Ammon's horn (tissue), 1 donor: ENCODE data around the gene ARAP1.
A peak's percentile ranks its signal among the peaks of the same experiment; 100 is the strongest.

ENCODE experiments used
- DNase-seq: peaks from one replicate; pipeline ENCODE4 v3.0.0-alpha.2; 2016; ENCODE audit warnings: low spot score

ARAP1 gene

GRCh38 chr11:72723508-72723907, 28.7 kb downstream of the ARAP1 start:
- DNase-seq, result no peak

DNA sequence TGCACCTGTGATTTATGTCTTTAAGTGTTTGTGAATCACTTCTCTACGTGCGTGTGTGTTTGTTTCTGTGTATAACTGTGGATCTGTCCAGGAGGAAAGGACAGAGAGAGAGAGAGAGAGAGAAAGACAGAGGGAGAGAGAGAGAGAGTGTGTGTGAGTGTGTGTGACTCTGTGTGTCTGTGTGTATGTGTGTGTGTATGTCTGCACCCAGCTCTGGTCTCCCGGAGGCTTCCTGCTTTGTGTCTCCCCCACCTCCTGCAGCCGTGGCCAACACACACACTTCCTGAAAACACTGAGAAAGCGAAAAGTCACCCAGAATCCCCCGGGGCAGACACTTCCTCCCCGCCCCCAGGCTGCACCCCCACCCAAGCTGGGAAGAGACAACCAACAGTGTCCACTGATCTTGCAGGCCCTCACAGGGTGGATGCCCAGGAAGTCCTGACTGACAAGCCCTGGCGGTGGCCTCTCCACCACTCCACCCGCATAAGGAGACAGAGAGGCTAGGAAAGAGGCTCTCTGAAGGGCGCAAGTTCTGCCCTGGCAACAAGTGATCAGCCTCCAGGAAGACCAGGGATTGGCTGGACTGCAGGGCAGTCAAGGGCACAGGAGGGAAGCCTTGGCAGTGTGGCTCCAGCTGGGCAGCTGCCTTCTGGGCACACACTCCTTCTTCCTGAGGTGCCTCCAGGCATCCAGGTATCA, 30.0 kb downstream of the ARAP1 start:
- peak; percentile 94 for DNase-seq

DNA sequence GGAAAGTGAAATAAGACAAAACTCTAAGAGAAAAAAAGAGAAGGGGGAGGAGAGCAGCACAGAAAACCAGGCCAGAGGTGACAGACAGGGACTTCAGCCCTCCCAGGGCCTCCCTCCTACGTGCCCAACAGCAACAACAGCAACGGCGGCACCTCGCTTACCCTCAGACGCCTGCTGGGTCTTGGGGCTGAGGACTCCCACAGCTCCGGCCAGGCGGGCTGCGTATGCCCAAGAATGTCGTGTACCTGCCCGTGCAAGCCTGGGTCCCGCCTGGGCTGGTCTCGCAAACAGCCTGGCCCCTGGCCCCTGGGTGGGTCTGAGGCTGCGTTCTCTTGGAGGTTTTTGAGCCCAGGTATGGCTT, 30.5 kb downstream of the ARAP1 start:
- DNase-seq, result no peak

DNA sequence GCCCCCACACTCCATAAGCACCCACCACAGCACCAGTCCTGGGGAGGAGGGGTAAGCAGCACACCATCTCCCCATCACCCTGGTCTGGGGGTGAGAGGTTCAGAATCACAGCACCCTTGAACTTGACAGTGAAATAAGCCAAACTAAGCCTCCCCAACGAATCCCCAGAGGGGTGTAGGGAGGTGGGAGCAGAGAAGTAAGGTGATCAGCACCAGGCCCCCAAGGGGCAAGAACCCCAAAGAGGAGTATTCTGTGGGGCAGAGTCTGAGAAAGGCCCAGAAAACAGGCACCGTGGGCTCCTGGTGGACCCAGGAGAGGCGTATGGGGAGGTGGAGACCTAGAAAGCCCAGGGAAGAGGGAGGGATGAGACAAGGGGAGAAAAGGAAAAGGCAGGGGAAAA, 30.9 kb downstream of the ARAP1 start:
- no peak for DNase-seq

DNA sequence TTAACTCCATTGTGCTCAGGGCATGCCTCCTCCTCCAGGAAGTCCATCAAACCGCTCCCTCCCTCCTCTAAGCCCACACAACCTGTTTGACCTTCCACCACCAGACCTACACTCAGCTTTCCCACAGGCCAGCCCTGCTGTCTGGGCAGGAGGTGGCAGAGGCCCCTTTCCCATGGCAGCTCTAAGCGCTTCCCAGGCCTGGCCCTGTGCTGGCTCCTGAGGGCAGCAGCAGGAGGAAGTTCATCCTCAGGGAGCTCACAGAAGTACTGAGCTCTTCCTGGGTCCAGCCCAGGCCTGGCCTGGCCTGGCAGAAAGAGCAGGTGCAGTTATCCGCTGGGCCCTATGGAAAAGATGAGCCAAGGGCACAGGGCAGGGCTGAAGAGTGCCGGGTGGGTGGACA, 31.4 kb downstream of the ARAP1 start:
- no peak for DNase-seq

GRCh38 chr11:72720047-72720446, 32.2 kb downstream of the ARAP1 start:
- no peak for DNase-seq

DNA sequence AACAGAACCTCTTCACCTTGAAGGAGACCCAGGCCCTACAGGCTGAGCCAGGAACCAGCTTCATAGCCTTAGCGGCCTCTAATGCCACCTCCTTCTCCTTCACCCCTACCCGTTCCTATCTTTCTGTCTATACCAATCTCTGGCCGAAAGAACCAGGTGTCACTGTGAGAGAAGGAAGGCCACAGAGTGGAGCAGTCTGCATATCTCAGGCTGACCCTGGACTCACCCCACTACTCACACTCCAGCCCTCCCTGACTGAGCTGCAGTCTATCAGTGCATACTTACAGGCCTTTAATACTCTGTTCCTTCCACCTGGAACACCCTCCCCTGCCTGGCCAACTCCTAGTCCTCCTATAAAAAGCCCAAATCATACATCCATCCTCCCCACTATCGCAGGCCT, 32.7 kb downstream of the ARAP1 start:
- no peak for DNase-seq

- DNase-seq, result no peak
These were observed 33.1 kb downstream of the ARAP1 start for GRCh38 chr11:72719144-72719543.

DNA sequence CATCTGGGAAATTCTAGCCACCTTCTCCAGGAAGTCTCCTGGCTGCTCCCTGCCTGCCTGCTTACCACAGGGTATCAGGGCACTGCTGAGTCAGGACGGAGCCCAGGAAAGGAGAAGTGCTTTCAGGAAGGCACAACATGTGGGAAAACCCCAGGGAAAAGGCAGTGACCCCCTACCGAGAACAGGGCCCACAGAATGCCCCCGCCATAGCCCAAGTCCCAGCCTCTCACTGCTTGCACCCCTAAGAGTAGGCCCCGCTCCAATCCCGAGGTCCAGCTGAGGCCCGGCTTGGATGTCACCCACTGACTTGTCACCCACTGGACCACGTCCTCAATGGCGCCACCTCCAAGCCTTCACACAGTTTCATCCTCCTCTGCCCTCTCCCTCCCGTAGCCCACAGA, 34.1 kb downstream of the ARAP1 start:
- no peak for DNase-seq

DNA sequence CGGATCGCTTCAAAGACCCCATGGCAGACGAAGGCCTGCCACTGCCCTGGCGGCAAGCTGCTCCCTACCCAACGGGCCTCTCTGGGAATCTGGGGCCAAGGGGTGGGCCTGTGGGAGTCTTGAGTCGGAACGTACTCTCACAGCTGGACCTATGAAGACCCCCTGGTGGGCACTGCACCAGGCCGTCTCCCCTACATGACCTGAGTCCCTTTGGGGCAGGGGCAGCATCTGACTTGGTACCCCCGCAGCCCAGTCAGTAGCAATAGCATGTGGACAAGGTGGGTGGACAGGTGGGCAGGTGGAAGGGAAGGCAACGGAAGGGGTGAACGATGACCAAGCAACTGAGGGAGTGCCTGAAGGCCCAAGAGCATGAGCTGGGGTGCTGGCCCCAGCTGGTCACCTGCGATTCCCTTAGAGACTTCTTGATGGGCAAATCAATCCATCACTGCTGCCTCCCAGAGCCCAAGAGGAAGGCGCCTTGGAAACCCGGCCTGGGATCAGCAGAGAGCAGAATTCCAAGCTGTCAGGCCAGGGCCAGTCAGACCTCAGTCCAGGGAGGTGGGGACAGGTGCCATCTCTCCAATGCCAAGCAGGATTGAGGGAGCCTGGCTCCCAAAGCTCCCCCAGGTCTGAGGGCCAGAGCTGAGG, 35.3 kb downstream of the ARAP1 start:
- no peak for DNase-seq

GRCh38 chr11:72716290-72716689, 35.9 kb downstream of the ARAP1 start:
- DNase-seq, result peak; percentile 69

DNA sequence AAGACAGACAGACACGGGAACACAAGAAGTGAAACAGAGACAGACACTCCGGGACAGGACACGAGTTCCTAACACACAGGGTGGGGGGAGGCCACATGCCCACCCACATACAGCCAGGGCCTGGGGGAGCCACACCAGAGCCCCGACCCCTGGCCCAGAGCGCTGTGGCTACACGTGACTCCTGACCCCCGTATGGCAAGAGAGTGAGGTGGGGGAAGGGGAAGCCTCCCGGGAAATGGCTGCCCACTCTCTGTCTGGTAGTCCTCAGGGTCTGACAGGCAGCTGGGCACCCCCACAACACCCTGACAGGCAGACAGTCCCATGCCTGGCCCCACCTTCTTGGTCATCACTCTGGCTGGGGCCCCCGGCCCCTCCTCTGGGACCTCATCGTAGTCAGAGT, 39.4 kb downstream of the ARAP1 start:
- no peak for DNase-seq

DNA sequence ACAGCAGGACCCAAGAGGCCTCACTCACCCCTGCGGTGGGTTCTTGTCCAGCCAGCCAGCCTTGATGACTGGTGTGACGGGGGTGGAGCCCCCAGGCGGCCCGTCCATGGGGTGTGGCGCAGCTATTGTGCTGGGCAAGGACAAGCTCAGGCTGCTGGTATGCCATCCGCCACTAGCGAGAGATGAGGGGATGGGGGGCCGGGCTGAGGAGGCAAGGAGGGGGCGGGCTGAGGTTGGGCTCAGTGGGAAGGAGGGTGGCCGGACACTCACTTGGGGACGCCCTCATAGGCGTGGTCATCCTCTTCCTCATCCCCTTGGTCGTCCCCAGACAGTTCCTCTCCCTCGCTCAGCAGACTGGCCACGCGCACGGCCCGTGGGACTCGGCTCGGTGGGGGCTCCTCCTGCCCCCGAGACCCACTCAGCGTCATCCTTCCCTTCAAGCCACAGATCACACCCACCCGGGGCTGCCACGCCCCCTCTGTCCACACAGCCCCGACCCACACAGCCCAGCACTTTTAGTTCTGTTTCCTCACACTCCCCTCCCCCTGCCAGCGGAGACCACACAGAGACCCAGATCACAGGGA, 39.9 kb downstream of the ARAP1 start:
- DNase-seq, result peak; percentile 84

GRCh38 chr11:72711141-72711540, 41.1 kb downstream of the ARAP1 start:
- DNase-seq, result no peak

GRCh38 chr11:72710278-72710677, 41.9 kb downstream of the ARAP1 start:
- no peak for DNase-seq

DNA sequence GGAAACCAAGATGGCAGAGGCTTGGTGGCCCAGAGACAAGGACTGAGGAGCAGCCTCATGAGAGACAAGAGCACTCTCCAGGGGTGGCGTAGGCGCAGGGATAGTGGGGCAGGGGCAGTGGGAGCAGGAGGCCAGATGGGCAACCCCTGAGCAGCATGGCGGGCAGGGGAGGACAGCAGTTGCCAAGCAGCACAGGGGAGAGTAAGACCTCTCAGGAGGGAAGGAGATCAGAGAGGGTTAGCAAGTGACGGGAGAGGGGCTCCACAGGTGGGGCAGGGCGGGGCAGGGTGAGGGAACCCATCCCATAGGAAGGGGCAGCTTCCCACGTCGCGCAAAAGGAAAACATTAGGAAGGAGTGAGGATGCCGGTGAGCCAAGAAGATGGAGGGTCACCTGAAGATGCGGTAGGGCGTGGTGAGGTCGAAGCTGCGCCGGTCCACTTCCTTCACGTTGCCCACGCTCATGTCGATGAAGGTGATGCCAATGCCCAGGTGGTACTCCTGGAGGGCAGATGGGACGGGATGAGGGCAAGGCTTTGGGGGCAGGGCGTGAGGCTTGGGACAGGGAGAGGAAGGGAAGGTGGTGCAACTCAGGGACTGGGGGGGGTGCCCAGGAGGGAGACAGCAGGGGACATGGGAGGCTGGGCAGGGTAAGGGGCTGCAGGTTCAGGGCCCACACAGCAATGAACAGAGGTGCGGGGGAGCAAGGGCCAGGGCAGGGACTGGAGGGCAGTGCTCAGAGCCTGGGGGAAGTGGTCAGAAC, 42.5 kb downstream of the ARAP1 start:
- DNase-seq, result no peak

- DNase-seq, result no peak
These were observed 45.2 kb downstream of the ARAP1 start for GRCh38 chr11:72707032-72707431.

- no peak for DNase-seq
These were observed 45.6 kb downstream of the ARAP1 start for GRCh38 chr11:72706579-72706978.

GRCh38 chr11:72705442-72706365, 46.5 kb downstream of the ARAP1 start:
- no peak for DNase-seq

GRCh38 chr11:72704783-72705265, 47.4 kb downstream of the ARAP1 start:
- no peak for DNase-seq

GRCh38 chr11:72704028-72704782, 48.0 kb downstream of the ARAP1 start:
- DNase-seq, result no peak
